SU-DHL-6 (cell line): ENCODE measurements around the gene SEMA4D.

Source experiments
- EZH2phosphoT487 ChIP-seq: fragments of 200-600 bp; sonication (generic), shearing (Covaris generic); conservative IDR thresholded peaks from 2 replicates; pipeline ENCODE4 v1.6.1; 2018; ENCODE audit warnings: mild to moderate bottlenecking, antibody characterized with exemption, low read length, moderate library complexity, mixed read lengths
- TF ChIP-seq, protein P1 (sequence below): fragments of 200-600 bp; sonication (generic); IDR thresholded peaks from one replicate; pipeline ENCODE4 v1.5.1; 2017; ENCODE audit warnings: antibody characterized with exemption, mild to moderate bottlenecking, low read length, moderate library complexity; ENCODE audit not compliant: insufficient read depth, poor library complexity, severe bottlenecking

GRCh38 chr9:89419978-89420394 is 77.9 kb downstream of the SEMA4D start:
- TF ChIP-seq, protein P1, sequence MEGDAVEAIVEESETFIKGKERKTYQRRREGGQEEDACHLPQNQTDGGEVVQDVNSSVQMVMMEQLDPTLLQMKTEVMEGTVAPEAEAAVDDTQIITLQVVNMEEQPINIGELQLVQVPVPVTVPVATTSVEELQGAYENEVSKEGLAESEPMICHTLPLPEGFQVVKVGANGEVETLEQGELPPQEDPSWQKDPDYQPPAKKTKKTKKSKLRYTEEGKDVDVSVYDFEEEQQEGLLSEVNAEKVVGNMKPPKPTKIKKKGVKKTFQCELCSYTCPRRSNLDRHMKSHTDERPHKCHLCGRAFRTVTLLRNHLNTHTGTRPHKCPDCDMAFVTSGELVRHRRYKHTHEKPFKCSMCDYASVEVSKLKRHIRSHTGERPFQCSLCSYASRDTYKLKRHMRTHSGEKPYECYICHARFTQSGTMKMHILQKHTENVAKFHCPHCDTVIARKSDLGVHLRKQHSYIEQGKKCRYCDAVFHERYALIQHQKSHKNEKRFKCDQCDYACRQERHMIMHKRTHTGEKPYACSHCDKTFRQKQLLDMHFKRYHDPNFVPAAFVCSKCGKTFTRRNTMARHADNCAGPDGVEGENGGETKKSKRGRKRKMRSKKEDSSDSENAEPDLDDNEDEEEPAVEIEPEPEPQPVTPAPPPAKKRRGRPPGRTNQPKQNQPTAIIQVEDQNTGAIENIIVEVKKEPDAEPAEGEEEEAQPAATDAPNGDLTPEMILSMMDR, result no peak
- no peak for TF ChIP-seq EZH2phosphoT487
